Measurements from ENCODE around the gene VSNL1. TPM values are rescaled to one million over a fixed set of nuclear protein-coding genes. Genes with fewer than 3 reads are reported as not detected.

The VSNL1 gene
- total and polyA plus RNA-seq, 2 experiments from 2014 or later: 102 to 112 TPM

DNA sequence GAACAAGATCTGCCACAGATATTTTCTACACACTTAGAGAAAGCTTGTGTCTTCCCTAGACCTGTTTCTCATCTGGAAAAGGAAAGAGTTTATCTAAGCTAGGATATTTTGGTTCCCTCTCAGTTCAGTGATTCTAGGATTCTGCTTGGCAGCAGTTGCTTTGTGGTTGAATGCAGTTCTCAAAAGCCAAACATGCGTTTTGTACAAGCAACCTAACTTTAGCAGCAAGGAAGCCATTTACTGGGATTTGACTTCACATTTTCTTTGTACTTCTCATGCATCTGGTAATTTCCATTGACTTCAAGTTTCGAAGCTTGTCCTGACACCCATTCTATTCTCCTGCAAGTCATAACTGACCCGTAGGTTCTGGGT, 33.3 kb downstream of the VSNL1 start:
- H3K4me2 ChIP-seq: no peak overlapping the region
- TF ChIP-seq ZNF114 (CRISPR knock-in tag; IDR thresholded peaks at IDR 0.05) (no peak), ETS1 (IDR thresholded peaks at IDR 0.05) (no peak), POLR2AphosphoS5 (IDR thresholded peaks at IDR 0.05; ENCODE audit: low read depth) (no peak), NANOG (IDR thresholded peaks at IDR 0.05; ENCODE audit: borderline replicate concordance) (no peak), EZH2 (IDR thresholded peaks at IDR 0.05; ENCODE audit: low read depth, unreplicated experiment) (no peak), REST (IDR thresholded peaks at IDR 0.05; ENCODE audit: unreplicated experiment) (no peak), STAT1 (IDR thresholded peaks at IDR 0.05; ENCODE audit: unreplicated experiment) (no peak), ZNF331 (CRISPR knock-in tag; IDR thresholded peaks at IDR 0.05; ENCODE audit: low read depth) (no peak), CTCF (conservative IDR thresholded peaks at IDR 0.05; ENCODE audit: low read depth in 2 of 2) (no peak), EZH2phosphoT487 (IDR thresholded peaks at IDR 0.05; ENCODE audit: unreplicated experiment) (no peak), CREB1 (CRISPR knock-in tag; IDR thresholded peaks at IDR 0.05; ENCODE audit: low read depth) (no peak)
- TF ChIP-seq, protein P1, sequence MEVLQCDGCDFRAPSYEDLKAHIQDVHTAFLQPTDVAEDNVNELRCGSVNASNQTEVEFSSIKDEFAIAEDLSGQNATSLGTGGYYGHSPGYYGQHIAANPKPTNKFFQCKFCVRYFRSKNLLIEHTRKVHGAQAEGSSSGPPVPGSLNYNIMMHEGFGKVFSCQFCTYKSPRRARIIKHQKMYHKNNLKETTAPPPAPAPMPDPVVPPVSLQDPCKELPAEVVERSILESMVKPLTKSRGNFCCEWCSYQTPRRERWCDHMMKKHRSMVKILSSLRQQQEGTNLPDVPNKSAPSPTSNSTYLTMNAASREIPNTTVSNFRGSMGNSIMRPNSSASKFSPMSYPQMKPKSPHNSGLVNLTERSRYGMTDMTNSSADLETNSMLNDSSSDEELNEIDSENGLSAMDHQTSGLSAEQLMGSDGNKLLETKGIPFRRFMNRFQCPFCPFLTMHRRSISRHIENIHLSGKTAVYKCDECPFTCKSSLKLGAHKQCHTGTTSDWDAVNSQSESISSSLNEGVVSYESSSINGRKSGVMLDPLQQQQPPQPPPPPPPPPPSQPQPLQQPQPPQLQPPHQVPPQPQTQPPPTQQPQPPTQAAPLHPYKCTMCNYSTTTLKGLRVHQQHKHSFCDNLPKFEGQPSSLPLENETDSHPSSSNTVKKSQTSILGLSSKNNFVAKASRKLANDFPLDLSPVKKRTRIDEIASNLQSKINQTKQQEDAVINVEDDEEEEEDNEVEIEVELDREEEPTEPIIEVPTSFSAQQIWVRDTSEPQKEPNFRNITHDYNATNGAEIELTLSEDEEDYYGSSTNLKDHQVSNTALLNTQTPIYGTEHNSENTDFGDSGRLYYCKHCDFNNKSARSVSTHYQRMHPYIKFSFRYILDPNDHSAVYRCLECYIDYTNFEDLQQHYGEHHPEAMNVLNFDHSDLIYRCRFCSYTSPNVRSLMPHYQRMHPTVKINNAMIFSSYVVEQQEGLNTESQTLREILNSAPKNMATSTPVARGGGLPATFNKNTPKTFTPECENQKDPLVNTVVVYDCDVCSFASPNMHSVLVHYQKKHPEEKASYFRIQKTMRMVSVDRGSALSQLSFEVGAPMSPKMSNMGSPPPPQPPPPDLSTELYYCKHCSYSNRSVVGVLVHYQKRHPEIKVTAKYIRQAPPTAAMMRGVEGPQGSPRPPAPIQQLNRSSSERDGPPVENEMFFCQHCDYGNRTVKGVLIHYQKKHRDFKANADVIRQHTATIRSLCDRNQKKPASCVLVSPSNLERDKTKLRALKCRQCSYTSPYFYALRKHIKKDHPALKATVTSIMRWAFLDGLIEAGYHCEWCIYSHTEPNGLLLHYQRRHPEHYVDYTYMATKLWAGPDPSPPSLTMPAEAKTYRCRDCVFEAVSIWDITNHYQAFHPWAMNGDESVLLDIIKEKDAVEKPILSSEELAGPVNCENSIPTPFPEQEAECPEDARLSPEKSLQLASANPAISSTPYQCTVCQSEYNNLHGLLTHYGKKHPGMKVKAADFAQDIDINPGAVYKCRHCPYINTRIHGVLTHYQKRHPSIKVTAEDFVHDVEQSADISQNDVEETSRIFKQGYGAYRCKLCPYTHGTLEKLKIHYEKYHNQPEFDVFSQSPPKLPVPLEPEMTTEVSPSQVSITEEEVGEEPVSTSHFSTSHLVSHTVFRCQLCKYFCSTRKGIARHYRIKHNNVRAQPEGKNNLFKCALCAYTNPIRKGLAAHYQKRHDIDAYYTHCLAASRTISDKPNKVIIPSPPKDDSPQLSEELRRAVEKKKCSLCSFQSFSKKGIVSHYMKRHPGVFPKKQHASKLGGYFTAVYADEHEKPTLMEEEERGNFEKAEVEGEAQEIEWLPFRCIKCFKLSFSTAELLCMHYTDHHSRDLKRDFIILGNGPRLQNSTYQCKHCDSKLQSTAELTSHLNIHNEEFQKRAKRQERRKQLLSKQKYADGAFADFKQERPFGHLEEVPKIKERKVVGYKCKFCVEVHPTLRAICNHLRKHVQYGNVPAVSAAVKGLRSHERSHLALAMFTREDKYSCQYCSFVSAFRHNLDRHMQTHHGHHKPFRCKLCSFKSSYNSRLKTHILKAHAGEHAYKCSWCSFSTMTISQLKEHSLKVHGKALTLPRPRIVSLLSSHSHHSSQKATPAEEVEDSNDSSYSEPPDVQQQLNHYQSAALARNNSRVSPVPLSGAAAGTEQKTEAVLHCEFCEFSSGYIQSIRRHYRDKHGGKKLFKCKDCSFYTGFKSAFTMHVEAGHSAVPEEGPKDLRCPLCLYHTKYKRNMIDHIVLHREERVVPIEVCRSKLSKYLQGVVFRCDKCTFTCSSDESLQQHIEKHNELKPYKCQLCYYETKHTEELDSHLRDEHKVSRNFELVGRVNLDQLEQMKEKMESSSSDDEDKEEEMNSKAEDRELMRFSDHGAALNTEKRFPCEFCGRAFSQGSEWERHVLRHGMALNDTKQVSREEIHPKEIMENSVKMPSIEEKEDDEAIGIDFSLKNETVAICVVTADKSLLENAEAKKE (CRISPR knock-in tag; IDR thresholded peaks at IDR 0.05): no peak
- no peaks in the 10 kb centered on the region for H3K36me3 ChIP-seq (ENCODE audit: insufficient read depth)
- Mint-ChIP-seq H3K27me3 (ENCODE audit: insufficient read depth, low read depth, poor library complexity) (peaks cover 2% of the 10 kb centered on the region), H3K36me3 (ENCODE audit: low read depth) (peaks cover 15% of the 10 kb centered on the region), H3K27ac (peak overlapping the region; percentile 83), H3K4me3 (no peak overlapping the region), H3K9me3 (no peaks in the 10 kb centered on the region), H3K4me1 (peaks cover 38% of the 10 kb centered on the region)
- no peaks in the 10 kb centered on the region for H3F3A ChIP-seq (replicated peaks; ENCODE audit: low read depth)
- H3K4me1 ChIP-seq (ENCODE audit: insufficient read depth): peaks cover 42% of the 10 kb centered on the region
- H4K20me1 ChIP-seq (replicated peaks; ENCODE audit: insufficient read depth): peaks cover 32% of the 10 kb centered on the region
- H3K4me3 ChIP-seq: no peak overlapping the region
- H3K79me2 ChIP-seq (replicated peaks; ENCODE audit: insufficient read depth): peaks cover 98% of the 10 kb centered on the region
- 0 out of 2 replicates have a peak, but pooled peaks cover 3% of the 10 kb centered on the region for H3K9me2 ChIP-seq (ENCODE audit: insufficient read depth)
- H3K27me3 ChIP-seq (ENCODE audit: insufficient read depth): no peaks in the 10 kb centered on the region
- no peak overlapping the region for H2AFZ ChIP-seq
- no peak overlapping the region for H3K27ac ChIP-seq (ENCODE audit: low read depth)
- DNase-seq (ENCODE audit: low spot score) (no peak), ATAC-seq (no peak)

Data from GM23338 (cell line).